Glomerular endothelial cell (primary cell): ENCODE results near the gene RNGTT. TPM values are rescaled to one million over a fixed set of nuclear protein-coding genes. Genes with fewer than 3 reads are reported as not detected.
"Not testable (repeated sequence)": the region's sequence is repeated elsewhere in the genome, so short reads cannot be mapped to it uniquely, and the experiment has no call there.

Experiments used
- DNase-seq: peaks from one replicate; pipeline ENCODE4 v3.0.0-alpha.2; 2011; ENCODE audit warnings: low read depth, low spot score; ENCODE audit errors: extremely low read depth
- total RNA-seq: library from RNA; depleted of rRNA; stranded (reverse); fragments of >200 nt; gene quantifications from 2 replicates; pipeline ENCODE4 v1.2.3, GENCODE V29; 2015

The RNGTT gene
- total RNA-seq, 1 donor from 2014 or later: 10.3 TPM

- no peak for DNase-seq
Measured at GRCh38 chr6:88741939-88742338, 221.5 kb downstream of the RNGTT start.

- DNase-seq: no peak
Measured at GRCh38 chr6:88741071-88741470, 222.3 kb downstream of the RNGTT start.

DNA sequence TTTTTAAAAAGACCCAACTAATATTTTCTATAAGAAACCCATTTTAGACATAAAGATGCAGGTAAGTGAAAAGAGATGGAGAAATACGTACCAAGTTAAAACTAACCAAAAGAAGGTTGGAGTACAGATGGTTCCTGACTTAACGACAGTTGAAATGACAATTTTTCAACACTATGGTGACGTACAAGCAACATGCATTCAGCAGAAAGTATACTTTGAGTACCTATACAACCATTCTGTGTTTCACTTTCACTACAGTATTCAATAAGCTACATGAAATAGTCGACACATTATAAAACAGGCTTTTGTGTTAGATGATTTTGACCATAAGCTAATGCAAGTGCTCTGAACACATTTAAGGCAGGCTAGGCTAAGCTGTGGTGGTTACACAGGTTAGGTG is 228.9 kb downstream of the RNGTT start:
- no peak for DNase-seq

GRCh38 chr6:88730611-88731011 is 232.8 kb downstream of the RNGTT start:
- no peak for DNase-seq

GRCh38 chr6:88728756-88729155 is 234.7 kb downstream of the RNGTT start:
- no peak for DNase-seq

GRCh38 chr6:88726409-88726808 is 237.0 kb downstream of the RNGTT start:
- not testable (repeated sequence) for DNase-seq

DNA sequence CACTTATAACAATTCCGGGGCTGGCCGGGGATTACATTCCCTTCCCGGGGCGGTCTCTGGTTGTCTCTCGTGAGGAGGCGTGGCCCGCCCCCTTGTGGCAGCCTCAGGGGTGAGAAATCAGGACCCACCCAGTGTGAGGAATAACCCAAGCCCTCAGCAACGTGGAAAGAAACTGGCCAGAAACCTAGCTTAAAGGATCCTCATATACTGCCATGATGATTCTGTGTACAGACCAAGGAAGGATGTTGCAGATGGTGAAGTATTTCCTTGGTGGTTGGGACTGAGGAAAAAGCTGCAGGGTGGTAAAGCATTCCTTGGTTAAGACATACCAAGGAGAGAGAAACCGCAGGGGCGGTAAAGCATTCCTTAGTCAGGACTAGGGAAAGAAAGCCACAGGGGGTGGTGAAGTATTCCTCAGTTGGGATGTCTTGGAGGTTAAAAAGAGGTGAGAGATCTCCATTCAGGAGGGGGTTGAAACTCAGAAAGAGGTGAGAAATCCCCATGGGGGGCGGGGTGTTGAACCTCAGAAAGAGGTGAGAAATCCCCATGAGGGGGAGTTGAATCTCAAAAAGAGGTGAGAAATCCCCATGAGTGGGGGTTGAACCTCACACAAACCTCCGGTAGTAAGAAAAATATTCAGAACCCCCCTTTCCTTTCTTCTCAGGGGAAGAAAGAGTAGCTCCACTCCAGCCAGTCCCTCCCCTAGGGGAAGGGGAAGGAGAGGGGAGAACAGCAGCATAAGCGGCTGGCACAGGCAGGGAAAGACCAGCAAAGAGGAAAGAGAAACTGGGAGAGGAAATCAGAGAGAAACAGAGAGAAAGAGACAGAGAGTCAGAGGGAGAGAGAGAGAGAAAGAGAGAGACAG is 238.1 kb downstream of the RNGTT start:
- DNase-seq: no peak

DNA sequence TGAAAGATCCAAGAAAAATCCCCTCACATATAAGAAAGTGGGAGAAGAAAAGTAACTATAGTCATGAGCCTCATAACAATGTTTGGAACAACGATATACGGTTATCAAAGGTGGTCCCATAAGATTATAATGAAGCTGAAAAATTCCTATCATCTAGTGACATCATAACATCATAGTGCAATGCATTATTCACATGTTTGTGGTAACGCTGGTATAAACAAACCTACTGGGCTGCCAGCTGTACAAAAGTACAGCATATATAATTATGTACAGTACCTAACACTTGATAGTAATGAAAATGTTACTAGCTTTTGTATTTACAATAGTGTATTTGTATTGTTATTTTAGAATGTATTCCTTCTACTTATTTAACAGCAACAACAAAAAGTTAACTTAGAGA is 240.7 kb downstream of the RNGTT start:
- DNase-seq: no peak

GRCh38 chr6:88716399-88716798 is 247.0 kb downstream of the RNGTT start:
- not testable (repeated sequence) for DNase-seq

DNA sequence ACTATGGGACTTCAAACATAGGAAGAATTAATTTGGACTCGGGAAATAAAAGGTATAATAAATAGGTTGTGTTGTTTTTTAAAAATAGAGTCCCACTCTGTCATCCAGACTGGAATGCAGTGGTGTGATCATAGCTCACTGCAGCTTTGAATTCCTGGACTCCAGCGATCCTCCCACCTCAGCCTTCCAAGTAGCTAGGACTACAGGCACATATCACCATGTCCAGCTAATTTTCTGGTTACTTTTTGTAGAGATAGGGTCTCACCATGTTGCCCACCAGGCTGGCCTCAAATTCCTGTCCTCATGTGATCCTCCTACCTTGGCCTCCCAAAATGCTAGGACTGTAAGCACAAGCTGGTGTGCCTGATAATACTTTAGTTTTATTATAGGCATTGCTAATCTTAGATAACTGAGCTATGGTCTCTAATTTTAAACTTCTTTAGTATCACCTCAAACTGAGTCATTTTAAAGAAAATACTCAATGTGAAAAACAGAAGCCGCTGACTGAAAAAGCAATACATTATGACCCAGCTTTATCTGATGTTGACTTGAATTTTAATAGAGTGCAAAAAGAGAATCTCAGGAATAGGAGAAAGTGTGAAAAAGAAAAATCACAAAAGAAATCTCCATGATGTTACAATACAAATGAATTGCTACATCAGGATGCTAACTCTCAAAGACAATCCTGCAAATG is 251.0 kb downstream of the RNGTT start:
- DNase-seq: no peak

DNA sequence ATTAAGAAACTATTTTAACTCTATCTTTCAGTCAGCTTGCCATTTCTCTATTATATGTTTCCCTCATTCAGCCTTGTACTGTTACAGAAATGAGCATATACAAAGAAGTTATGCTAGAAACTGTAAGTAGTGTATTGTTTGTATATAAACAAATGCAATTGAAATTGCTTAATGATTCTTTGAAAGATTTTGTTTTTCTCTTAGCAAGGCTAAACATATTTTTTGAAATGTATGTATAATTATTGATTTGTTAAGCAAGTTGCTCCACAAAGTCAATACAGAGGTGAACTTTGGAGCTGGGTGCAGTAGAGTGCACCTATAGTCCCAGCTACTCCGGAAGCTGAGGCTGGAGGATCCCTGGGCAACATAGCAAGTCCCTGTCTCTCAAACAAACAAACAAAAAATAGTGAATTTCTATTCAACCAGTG is 253.6 kb downstream of the RNGTT start:
- no peak for DNase-seq

GRCh38 chr6:88708197-88708744 is 255.1 kb downstream of the RNGTT start:
- no peak for DNase-seq

DNA sequence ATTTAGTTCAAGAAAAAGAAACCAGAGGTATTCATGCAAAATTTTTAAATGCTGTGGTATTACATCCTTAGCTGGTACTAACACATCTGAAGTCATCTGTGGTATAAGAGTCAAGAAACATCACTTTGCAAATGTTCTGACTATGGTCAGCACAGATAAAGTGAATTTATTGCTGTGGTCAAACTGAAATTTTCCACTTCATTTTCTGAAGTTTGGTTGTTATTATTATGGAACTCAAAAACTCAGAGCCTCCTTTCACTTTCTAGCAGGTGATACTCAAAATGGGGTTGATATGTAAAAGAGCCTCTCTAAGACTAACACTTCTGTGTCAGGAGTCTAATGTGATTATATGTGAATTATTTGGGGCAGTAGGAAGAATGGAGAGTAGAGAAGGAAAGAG is 257.8 kb downstream of the RNGTT start:
- DNase-seq: no peak

- no peak for DNase-seq
Measured at GRCh38 chr6:88704980-88705379, 258.4 kb downstream of the RNGTT start.

- DNase-seq: no peak
Measured at GRCh38 chr6:88702956-88703556, 260.4 kb downstream of the RNGTT start.

DNA sequence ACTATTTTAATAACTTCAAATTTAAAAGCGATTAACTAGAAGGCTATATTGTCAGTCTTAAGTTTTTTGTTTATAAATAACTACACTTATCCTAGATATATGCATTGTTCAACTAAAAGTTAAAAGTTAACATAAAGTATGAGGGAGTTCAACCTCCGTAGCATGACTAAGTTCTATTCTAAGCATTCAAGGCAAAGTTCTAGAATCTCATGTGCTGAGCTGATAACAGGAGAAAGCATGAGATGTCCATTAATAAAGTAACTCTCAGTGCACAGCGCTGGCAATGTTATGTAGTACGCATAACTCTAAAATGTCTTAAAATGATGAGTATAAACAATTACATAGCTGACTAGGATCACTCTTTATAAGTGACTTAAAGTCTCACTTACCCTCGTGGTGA is 264.8 kb downstream of the RNGTT start:
- no peak for DNase-seq

- DNase-seq: no peak
Measured at GRCh38 chr6:88695937-88696336, 267.5 kb downstream of the RNGTT start.

GRCh38 chr6:88683734-88684133 is 279.7 kb downstream of the RNGTT start:
- no peak for DNase-seq

- no peak for DNase-seq
Measured at GRCh38 chr6:88680654-88681053, 282.8 kb downstream of the RNGTT start.

GRCh38 chr6:88679841-88680240 is 283.6 kb downstream of the RNGTT start:
- DNase-seq: no peak

GRCh38 chr6:88677356-88677755 is 286.1 kb downstream of the RNGTT start:
- DNase-seq: no peak
